H4 (cell line): Measurements from ENCODE around the gene SLC52A3. TPM values are rescaled to one million over a fixed set of nuclear protein-coding genes. Genes with fewer than 3 reads are reported as not detected.
"Not testable (repeated sequence)": the region's sequence is repeated elsewhere in the genome, so short reads cannot be mapped to it uniquely, and the experiment has no call there.

Experiments used
- DNase-seq: peaks from one replicate; pipeline ENCODE4 v3.0.0-alpha.2; 2015; ENCODE audit warnings: low spot score
- total RNA-seq: library from RNA; depleted of rRNA; stranded (reverse); fragments of >200 nt; shearing (Covaris generic); gene quantifications from 2 replicates; pipeline ENCODE4 v1.2.3, GENCODE V29; 2014; rRNA removed

SLC52A3 gene
- total RNA-seq, 1 experiment from 2014 or later = 0.12 TPM

GRCh38 chr20:728256-728944 lies 39.9 kb downstream of the SLC52A3 start:
- DNase-seq = peak; percentile 57

GRCh38 chr20:726160-726559 lies 42.1 kb downstream of the SLC52A3 start:
- no peak for DNase-seq

GRCh38 chr20:725491-725890 lies 42.8 kb downstream of the SLC52A3 start:
- no peak for DNase-seq

GRCh38 chr20:724797-725196 lies 43.5 kb downstream of the SLC52A3 start:
- not testable (repeated sequence) for DNase-seq

DNA sequence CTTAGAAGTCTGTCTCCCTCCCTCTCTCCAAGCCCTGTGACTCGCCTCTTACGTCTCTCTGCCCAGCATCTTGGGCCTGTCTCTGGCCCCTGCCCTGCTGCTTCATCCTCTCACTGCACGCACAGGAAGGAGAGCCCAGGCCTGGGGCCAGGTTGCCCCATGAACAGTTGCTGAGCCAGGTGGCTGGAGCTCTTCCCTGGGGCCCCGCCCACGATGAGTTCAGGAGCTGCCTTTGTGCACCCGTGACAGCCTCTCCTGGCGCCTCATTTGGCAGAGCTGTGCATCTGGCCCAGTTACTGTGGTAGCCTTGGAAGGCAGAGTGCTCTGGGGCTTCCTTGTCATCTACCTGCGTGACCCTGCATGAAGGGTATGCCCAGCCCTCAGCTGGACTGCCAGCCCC lies 44.5 kb downstream of the SLC52A3 start:
- DNase-seq = no peak

- DNase-seq = no peak
Measured at GRCh38 chr20:722822-723644, 45.3 kb downstream of the SLC52A3 start.

- no peak for DNase-seq
Measured at GRCh38 chr20:721876-722275, 46.4 kb downstream of the SLC52A3 start.

- DNase-seq = no peak
Measured at GRCh38 chr20:719816-720215, 48.5 kb downstream of the SLC52A3 start.

- no peak for DNase-seq
Measured at GRCh38 chr20:719068-719467, 49.2 kb downstream of the SLC52A3 start.

DNA sequence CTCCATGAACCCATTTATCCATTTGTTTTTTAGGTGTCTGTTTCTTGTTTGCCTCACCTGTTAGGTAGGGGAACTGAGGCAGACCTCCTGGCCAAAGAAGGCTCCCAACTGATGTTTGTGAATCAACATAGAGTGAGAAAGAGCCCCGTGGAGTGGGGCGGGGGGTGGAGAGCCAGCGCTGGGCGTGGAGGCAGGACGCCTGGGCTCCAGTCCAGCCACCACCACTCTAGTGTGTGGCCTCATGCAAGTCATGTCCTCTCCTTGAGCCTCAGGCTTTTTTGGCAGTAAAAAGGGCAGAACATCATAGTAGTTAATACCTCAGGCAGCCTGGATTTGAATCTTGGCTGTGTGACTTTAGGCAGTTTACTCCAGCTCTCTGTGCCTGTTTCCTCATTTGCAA lies 50.5 kb downstream of the SLC52A3 start:
- no peak for DNase-seq

- DNase-seq = no peak
Measured at GRCh38 chr20:717271-717670, 51.0 kb downstream of the SLC52A3 start.

DNA sequence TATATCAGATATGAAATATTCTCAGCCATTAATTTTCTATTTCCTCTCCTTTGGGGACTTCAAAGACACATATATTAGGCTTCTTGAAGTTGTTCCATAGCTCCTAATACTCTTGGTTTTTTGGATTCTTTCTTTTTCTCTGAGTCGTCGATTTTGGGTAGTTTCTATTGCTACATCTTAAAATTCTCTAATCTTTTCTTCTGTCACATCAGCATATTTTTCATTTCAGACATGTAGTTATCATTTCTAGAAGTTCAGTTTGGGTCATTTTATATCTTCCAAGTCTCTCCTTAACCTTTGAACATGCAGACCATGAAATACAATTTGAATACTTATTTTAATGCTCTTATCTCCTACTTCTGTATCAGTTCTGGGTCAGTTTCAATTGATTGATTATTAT lies 53.8 kb downstream of the SLC52A3 start:
- no peak for DNase-seq

GRCh38 chr20:711576-711975 lies 56.7 kb downstream of the SLC52A3 start:
- no peak for DNase-seq

GRCh38 chr20:710780-711450 lies 57.4 kb downstream of the SLC52A3 start:
- DNase-seq = no peak

Other genes with a start within 250 kb of the SLC52A3 start
- 161 and 197 TPM in 2 replicates for gene CSNK2A1, start 224.7 kb downstream of the SLC52A3 start, total RNA-seq
- gene TCF15, start 158.2 kb downstream of the SLC52A3 start, total RNA-seq = not detected in 2 replicates
- gene SRXN1, start 115.3 kb downstream of the SLC52A3 start, total RNA-seq = 153 and 165 TPM in 2 replicates
- not detected in 2 replicates for gene SCRT2, start 92.7 kb downstream of the SLC52A3 start, total RNA-seq
- gene FAM110A, start 65.2 kb upstream of the SLC52A3 start, total RNA-seq = 2.3 and 6.7 TPM in 2 replicates
- gene ANGPT4, start 147.8 kb upstream of the SLC52A3 start, total RNA-seq = 0.53 and 1.3 TPM in 2 replicates
- not detected in 2 replicates for gene RSPO4, start 233.8 kb upstream of the SLC52A3 start, total RNA-seq